Caco-2 (cell line): Measurements from ENCODE around the gene POLDIP3. TPM values are rescaled to one million over a fixed set of nuclear protein-coding genes. Genes with fewer than 3 reads are reported as not detected.
"Not testable (repeated sequence)": the region's sequence is repeated elsewhere in the genome, so short reads cannot be mapped to it uniquely, and the experiment has no call there.

ENCODE experiments used
- BruUV-seq: library from RNA; stranded (reverse); fragments of 400-500 nt; replicated peaks from 2 replicates; lab custom pipeline; 2021; lab: Mats Ljungman, UMichigan
- CTCF ChIA-PET: fragments of 300-600 bp; sonication (Branson Sonifier 250); formaldehyde crosslinking; loops from one replicate; lab custom pipeline; 2022; ENCODE audit warnings: antibody characterized with exemption; lab: Charles Lee
- POLR2A ChIA-PET: fragments of 300-600 bp; sonication (Branson Sonifier 250); formaldehyde crosslinking; loops from one replicate; lab custom pipeline; 2022; ENCODE audit warnings: antibody characterized with exemption; lab: Charles Lee
- DNase-seq, 2 experiments: peaks; one replicate each; pipeline versions ENCODE4 v3.0.0 to v3.0.0-alpha.2; 2020 to 2022
- H3K27me3 ChIP-seq: replicated peaks from 2 replicates; pipeline ENCODE4 v1.6.0; 2011; ENCODE audit warnings: low read length; ENCODE audit not compliant: control insufficient read depth, insufficient read depth
- H3K36me3 ChIP-seq: 2 replicates; pipeline ENCODE4 v1.5.1; 2011; ENCODE audit warnings: low read length; ENCODE audit not compliant: control insufficient read depth, insufficient read depth
- H3K4me1 ChIP-seq: fragments of 250-450 bp; sonication (Bioruptor Pico); 2 replicates; pipeline ENCODE4 v1.5.1; 2020; ENCODE audit warnings: mild to moderate bottlenecking
- H3K4me3 ChIP-seq: 2 replicates; pipeline ENCODE4 v1.5.1; 2011; ENCODE audit warnings: low read depth, mild to moderate bottlenecking, control low read depth, low read length
- H3K9me3 ChIP-seq: fragments of 250-450 bp; sonication (Bioruptor Pico); 2 replicates; pipeline ENCODE4 v1.5.1; 2020; ENCODE audit warnings: mild to moderate bottlenecking, moderate library complexity
- H3K27ac Mint-ChIP-seq: one replicate; pipeline ENCODE4 v1.8.0; 2022; ENCODE audit warnings: mixed read lengths; ENCODE audit not compliant: unreplicated experiment
- H3K27me3 Mint-ChIP-seq: one replicate; pipeline ENCODE4 v1.8.0; 2022; ENCODE audit warnings: mixed read lengths; ENCODE audit not compliant: insufficient read depth, unreplicated experiment
- H3K36me3 Mint-ChIP-seq: one replicate; pipeline ENCODE4 v1.8.0; 2022; ENCODE audit warnings: mild to moderate bottlenecking, mixed read lengths; ENCODE audit not compliant: insufficient read depth, unreplicated experiment
- H3K4me1 Mint-ChIP-seq: one replicate; pipeline ENCODE4 v1.8.0; 2022; ENCODE audit warnings: low read depth, mixed read lengths; ENCODE audit not compliant: unreplicated experiment
- H3K4me3 Mint-ChIP-seq: one replicate; pipeline ENCODE4 v1.8.0; 2022; ENCODE audit warnings: mild to moderate bottlenecking, moderate library complexity, mixed read lengths; ENCODE audit not compliant: unreplicated experiment
- H3K9me3 Mint-ChIP-seq: one replicate; pipeline ENCODE4 v1.8.0; 2022; ENCODE audit warnings: mixed read lengths; ENCODE audit not compliant: unreplicated experiment
- intact Hi-C: fragments of 100-400 bp; cut with micrococcal nuclease; formaldehyde crosslinking; loops from one replicate; pipeline ENCODE4 v1.10.0; 2022; ENCODE audit not compliant: unreplicated experiment
- total RNA-seq: library from RNA; stranded (reverse); gene quantifications from 2 replicates; pipeline ENCODE4 v1.2.3, GENCODE V29; 2022
- TF ChIP-seq, protein P1 (sequence below), 2 experiments: fragments of 200-600 bp in 1 of 2; IDR thresholded peaks; 1 replicate in 1 of 2; 2 replicates in 1 of 2; pipeline versions ENCODE4 v1.5.1 to v1.8.0; 2011 to 2022; ENCODE audit warnings: antibody characterized with exemption in 1 of 2, control low read depth in 1 of 2, inconsistent platforms in 1 of 2, low read depth in 1 of 2, low read length in 1 of 2, mild to moderate bottlenecking in 1 of 2, moderate library complexity in 1 of 2; ENCODE audit not compliant: insufficient read depth in 1 of 2, severe bottlenecking in 1 of 2, unreplicated experiment in 1 of 2

Gene POLDIP3
- total RNA-seq, 1 experiment from 2014 or later, result 70.8 TPM

DNA sequence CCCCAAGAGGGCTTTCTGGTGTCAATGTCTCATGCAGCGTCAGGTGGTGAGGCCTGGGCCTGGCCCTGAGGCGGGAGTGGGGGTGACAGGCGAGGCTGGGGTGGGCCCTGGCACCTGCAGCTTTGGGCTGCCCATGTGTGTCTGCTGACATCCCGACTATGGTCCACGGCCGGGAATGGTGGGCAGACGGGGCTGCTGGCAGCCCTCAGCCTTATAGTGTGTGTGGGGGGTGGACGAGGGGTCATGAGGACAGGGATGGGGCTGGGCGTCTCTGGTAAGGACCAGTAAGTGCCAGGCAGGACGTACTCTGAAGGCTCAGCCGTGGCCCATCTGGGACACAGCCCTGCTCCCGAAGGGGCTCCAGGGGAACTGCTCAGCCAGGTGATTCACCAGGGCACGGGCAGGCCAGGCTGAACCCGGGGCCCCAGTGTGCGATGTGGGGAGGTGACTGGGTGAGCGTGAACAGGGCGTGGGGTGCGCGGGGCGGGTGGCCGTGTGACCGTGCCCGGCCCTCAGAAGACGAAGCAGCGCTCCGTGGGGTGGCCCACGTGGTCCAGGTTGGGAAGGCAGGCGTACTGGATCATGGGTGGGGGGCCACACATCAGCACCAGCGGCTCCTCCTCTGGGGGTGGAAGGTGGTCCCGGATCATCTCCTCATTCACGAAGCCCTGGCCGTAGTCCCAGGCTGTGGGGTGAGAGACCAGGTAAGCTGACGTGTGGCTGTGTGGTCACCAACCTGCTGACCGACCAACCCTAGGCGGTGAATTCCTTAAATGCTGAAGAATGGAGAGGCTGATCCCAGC is 4.8 kb upstream of the POLDIP3 start:
- Histone ChIP-seq H3K4me1 (no peaks in the 10 kb centered on the region), H3K9me3 (no peaks in the 10 kb centered on the region), H3K27me3 (no peaks in the 10 kb centered on the region), H3K36me3 (peaks cover 7% of the 10 kb centered on the region), H3K4me3 (no peak overlapping the region)
- TF ChIP-seq, protein P1, sequence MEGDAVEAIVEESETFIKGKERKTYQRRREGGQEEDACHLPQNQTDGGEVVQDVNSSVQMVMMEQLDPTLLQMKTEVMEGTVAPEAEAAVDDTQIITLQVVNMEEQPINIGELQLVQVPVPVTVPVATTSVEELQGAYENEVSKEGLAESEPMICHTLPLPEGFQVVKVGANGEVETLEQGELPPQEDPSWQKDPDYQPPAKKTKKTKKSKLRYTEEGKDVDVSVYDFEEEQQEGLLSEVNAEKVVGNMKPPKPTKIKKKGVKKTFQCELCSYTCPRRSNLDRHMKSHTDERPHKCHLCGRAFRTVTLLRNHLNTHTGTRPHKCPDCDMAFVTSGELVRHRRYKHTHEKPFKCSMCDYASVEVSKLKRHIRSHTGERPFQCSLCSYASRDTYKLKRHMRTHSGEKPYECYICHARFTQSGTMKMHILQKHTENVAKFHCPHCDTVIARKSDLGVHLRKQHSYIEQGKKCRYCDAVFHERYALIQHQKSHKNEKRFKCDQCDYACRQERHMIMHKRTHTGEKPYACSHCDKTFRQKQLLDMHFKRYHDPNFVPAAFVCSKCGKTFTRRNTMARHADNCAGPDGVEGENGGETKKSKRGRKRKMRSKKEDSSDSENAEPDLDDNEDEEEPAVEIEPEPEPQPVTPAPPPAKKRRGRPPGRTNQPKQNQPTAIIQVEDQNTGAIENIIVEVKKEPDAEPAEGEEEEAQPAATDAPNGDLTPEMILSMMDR (IDR thresholded peaks at IDR 0.05; ENCODE audit: insufficient read depth in 1 of 2, low read depth in 1 of 2, low read length in 1 of 2, severe bottlenecking in 1 of 2, unreplicated experiment in 1 of 2), result no peak
- Mint-ChIP-seq H3K9me3 (no peaks in the 10 kb centered on the region), H3K4me3 (no peak overlapping the region), H3K27me3 (no peaks in the 10 kb centered on the region), H3K36me3 (peaks cover 49% of the 10 kb centered on the region), H3K4me1 (no peaks in the 10 kb centered on the region), H3K27ac (no peak overlapping the region)
- TSS peak; percentile 31 for BruUV-seq
- ChIA-PET CTCF (interaction anchor here (0.6 kb wide), 1 partner anchor 19 kb away, joined by 4 read pairs; no protein-coding TSS in a partner anchor), POLR2A (no interaction called here)
- intact Hi-C loops, result loop anchor here (10.0 kb wide), 2 partner anchors 65 to 545 kb away; partner anchors contain the start of genes NAGA, PHETA2 and SMDT1
- DNase-seq, result no peak

DNA sequence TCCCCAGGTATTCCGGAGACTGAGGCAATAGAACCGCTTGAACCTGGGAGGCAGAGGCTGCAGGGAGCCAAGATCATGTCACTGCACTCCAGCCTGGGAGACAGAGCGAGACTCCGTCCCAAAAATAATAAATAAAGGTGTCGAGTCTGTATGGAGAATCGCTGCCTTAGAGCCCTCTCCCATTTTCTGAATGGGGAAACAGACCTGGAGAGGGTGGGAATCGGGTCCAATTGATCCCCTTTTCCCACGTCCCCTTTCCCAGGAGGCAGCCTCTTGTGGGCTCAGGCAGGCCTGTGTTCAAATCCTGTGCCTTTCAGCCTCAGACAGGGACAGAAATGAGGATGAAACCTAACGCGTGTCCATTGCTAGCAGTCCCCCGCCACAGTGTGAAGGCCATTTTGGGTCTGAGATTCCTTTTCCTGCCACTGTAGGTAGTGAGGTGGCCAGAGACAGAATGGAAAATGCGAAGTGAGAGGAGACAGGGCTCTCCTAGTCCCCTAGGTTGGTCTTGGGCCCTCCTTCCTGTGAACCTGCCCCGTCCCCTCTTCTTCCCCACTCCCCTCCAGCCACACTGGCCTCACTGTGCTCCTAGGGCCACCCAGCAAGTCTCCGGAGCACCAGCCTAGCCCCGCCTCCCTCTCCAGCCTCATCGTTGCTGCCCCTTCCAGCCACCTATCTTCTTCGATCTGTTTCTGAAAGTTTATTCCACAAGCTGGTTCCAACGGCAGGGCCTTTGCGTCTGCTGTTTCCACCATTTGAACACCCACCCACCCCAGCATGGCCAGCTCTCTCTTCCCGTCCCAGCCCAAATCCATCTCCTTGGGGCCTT is 2.7 kb upstream of the POLDIP3 start:
- Mint-ChIP-seq H3K36me3 (peaks cover 56% of the 10 kb centered on the region), H3K9me3 (no peaks in the 10 kb centered on the region), H3K4me3 (no peak overlapping the region), H3K4me1 (peaks cover 8% of the 10 kb centered on the region), H3K27me3 (no peaks in the 10 kb centered on the region), H3K27ac (no peak overlapping the region)
- ChIA-PET CTCF (no interaction called here), POLR2A (no interaction called here)
- H3K36me3 ChIP-seq, result peaks cover 5% of the 10 kb centered on the region
- H3K4me1 ChIP-seq, result peaks cover 5% of the 10 kb centered on the region; the same call in 1 of the 2 replicates
- intact Hi-C loops, result loop anchor here (10.0 kb wide), 1 partner anchor 543 kb away; the partner anchor contains the start of genes NAGA, PHETA2 and SMDT1
- no peak for DNase-seq
- TF ChIP-seq, protein P1 (IDR thresholded peaks at IDR 0.05; ENCODE audit: insufficient read depth in 1 of 2, low read depth in 1 of 2, low read length in 1 of 2, severe bottlenecking in 1 of 2, unreplicated experiment in 1 of 2), result no peak
- no peak overlapping the region for H3K4me3 ChIP-seq
- H3K9me3 ChIP-seq, result no peaks in the 10 kb centered on the region
- H3K27me3 ChIP-seq, result no peaks in the 10 kb centered on the region
- BruUV-seq, result no TSS peak

DNA sequence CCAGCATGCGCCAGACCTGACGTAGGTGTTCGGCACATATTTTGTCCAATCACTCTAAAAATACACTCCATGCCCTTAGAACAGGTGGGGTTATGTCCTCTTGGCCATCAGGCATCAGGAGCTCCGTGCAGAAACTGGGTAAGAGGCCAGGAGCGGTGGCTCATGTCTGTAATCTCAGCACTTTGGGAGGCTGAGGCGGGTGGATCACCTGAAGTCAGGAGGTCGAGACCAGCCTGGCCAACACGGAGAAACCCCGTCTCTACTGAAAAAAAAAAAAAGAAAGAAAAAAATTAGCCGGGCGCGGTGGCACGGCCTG is 1.1 kb upstream of the POLDIP3 start:
- CTCF ChIA-PET, H3K4me1 ChIP-seq, H3K27me3 Mint-ChIP-seq, DNase-seq, H3K4me1 Mint-ChIP-seq, H3K9me3 Mint-ChIP-seq, H3K36me3 ChIP-seq, BruUV-seq, H3K27me3 ChIP-seq, H3K9me3 ChIP-seq: not testable (repeated sequence)
- peak overlapping the region; percentile 100 for H3K27ac Mint-ChIP-seq
- peak overlapping the region; percentile 85 for H3K4me3 Mint-ChIP-seq
- peaks cover 56% of the 10 kb centered on the region for H3K36me3 Mint-ChIP-seq
- H3K4me3 ChIP-seq, result peak overlapping the region; percentile 18
- POLR2A ChIA-PET, result interaction anchor here (0.5 to 1.1 kb wide), 2 partner anchors 33 to 808 kb away, joined by 3 read pairs; partner anchors contain the start of gene CYB5R3
- intact Hi-C loops, result loop anchor here (10.0 kb wide), 1 partner anchor 541 kb away; the partner anchor contains the start of genes NAGA, PHETA2 and SMDT1
